T-helper 2 cell treated with Interferon-gamma antibody and Interleukin-4, amounts not matched to agents 5 μg/mL and 100 μg/mL, for 36 hours (primary cell): ENCODE results near the gene GPR132.
"Not testable (repeated sequence)": the region's sequence is repeated elsewhere in the genome, so short reads cannot be mapped to it uniquely, and the experiment has no call there.

Source experiments
- DNase-seq: peaks from one replicate; pipeline ENCODE4 v3.0.0; 2021; ENCODE audit warnings: low spot score
- H3K27ac Mint-ChIP-seq: one replicate; pipeline ENCODE4 v1.8.0; 2021; ENCODE audit warnings: mild to moderate bottlenecking, mixed read lengths
- H3K27me3 Mint-ChIP-seq: one replicate; pipeline ENCODE4 v1.8.0; 2021; ENCODE audit warnings: low read depth, mixed read lengths
- H3K36me3 Mint-ChIP-seq: one replicate; pipeline ENCODE4 v1.8.0; 2021; ENCODE audit warnings: low read depth, mixed read lengths
- H3K4me1 Mint-ChIP-seq: one replicate; pipeline ENCODE4 v1.8.0; 2021; ENCODE audit warnings: low read depth, mixed read lengths
- H3K4me3 Mint-ChIP-seq: one replicate; pipeline ENCODE4 v1.8.0; 2022; ENCODE audit warnings: mild to moderate bottlenecking, moderate library complexity, mixed read lengths
- H3K9me3 Mint-ChIP-seq: one replicate; pipeline ENCODE4 v1.8.0; 2021; ENCODE audit warnings: mixed read lengths

GPR132 gene

DNA sequence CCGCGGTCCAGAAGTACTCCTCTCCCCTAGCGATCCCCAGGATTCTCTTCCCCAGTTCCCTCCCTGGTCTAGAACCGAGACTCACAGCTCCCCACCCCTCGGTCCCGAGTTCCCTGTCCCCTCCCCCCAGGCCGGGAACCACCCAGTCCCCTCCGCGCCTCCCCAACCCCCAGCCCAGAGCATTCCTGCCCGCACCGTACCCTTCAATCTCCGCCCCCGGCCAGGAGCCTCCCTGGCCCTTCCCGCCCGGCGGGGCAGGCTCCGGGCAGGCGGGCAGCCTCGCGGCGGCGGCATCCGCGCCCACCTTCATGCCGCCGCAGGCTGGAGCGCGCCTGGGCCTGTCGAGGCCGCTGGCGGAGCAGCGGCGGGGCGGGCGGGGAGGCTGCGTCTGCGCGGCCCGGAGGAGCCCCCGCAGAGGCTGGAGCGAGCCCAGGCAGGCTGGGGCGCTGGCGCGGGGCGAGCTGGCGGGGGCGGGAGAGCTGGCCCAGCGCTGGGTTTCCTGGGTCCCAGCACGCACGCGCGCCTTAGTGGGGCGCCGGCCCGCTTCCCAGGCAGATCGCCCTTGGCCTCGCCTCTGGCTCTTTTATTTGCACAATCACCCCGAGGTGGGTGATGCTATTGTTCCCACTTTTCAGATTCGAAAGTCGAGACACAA is 22.2 kb upstream of the GPR132 start:
- H3K36me3 Mint-ChIP-seq, result no peaks in the 10 kb centered on the region
- H3K4me3 Mint-ChIP-seq, result peak overlapping the region; percentile 74
- no peak overlapping the region for H3K27ac Mint-ChIP-seq
- peaks cover 8% of the 10 kb centered on the region for H3K4me1 Mint-ChIP-seq
- no peak for DNase-seq
- no peaks in the 10 kb centered on the region for H3K9me3 Mint-ChIP-seq
- H3K27me3 Mint-ChIP-seq, result peaks cover 11% of the 10 kb centered on the region

DNA sequence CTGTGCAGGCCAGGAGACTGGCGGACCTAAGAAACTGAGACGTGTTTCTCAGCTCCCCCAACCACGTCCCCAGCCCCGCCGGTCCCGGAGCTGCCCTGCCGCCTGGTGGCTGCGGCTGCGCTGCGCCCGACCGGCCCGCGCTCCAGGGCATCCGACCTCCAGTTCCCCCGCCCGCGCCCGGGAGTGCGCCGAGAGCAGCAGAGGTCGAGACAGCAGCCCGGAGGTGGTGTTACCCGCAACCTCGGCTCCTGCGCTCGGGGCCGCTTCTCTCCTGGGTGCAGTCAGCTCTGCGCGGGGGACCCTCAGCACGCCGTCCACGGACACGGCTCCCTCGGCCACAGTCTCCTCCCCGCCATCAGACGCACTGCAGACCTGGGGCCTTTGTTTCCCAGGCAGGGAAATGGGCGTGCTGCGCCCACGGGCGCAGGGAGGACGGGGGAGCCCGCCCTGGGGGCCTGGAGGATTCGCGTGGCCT is 21.6 kb upstream of the GPR132 start:
- Mint-ChIP-seq H3K27me3 (peaks cover 12% of the 10 kb centered on the region), H3K4me1 (peaks cover 5% of the 10 kb centered on the region), H3K4me3 (peak overlapping the region; percentile 74), H3K9me3 (no peaks in the 10 kb centered on the region), H3K27ac (no peak overlapping the region), H3K36me3 (no peaks in the 10 kb centered on the region)
- peak; percentile 81 for DNase-seq

DNA sequence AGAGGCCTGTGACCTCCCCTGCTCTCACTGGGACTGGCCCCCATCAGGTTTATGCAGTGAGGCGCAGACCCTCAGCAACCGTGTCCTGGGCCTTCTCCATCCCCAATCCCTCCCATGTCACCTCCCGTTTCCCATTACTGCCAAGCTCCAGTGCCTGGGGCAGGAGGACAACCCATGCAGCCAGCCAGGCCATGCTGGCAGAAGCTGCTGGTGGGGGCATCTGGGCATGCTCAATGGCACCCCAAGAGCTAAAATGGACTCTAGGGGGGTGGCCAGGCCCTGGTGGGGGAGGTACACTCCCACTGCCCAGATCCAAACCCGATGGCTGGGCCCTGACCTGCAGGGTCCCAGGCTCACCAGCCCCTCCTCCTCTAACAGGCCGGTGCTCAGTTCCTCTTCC is 20.5 kb upstream of the GPR132 start:
- peaks cover 16% of the 10 kb centered on the region for H3K27me3 Mint-ChIP-seq
- H3K27ac Mint-ChIP-seq, result no peak overlapping the region
- no peaks in the 10 kb centered on the region for H3K36me3 Mint-ChIP-seq
- H3K9me3 Mint-ChIP-seq, result no peaks in the 10 kb centered on the region
- H3K4me1 Mint-ChIP-seq, result peaks cover 8% of the 10 kb centered on the region
- no peak for DNase-seq
- no peak overlapping the region for H3K4me3 Mint-ChIP-seq

DNA sequence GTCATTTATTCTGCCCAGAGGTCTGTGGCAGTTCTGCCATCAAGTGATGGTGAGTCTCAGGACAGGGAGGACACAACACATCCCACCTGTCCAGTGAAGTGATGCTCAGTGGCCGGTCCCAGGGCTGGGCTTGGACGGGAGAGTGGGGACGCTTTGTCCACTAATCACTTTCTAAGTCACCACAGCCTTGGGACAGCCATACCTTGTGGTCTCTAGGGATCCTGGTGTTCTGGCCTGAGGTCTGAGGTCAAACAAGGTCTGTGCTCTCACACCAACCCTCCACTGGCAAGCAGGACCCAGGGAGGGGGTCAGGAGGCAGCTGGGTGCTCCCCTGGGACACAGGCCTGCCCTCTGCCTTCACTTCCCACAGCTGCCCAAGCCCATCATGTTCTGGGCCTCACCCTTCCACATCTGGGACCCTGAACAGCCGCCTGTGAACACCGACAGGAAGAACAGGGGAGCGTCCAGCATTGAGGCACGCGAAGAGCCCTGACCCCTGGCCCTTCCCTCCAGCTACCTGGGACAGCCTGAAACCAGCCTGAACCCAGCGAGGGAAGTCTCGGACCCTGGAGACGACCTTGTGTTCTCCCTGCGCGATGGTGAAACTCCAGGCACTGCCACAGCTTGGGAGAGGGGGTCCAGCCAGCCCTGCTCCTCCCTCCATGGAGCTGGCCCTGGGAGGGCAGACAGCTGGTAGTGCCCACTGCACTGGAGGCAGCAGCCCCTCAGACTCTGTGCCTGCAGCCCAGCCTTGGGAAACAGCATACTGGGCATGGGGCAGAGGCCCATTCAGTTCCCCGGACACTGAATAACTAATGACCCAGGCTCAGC is 19.7 kb upstream of the GPR132 start:
- H3K27me3 Mint-ChIP-seq, result peaks cover 18% of the 10 kb centered on the region
- DNase-seq, result no peak
- H3K4me3 Mint-ChIP-seq, result no peak overlapping the region
- no peaks in the 10 kb centered on the region for H3K9me3 Mint-ChIP-seq
- no peak overlapping the region for H3K27ac Mint-ChIP-seq
- no peaks in the 10 kb centered on the region for H3K36me3 Mint-ChIP-seq
- peaks cover 4% of the 10 kb centered on the region for H3K4me1 Mint-ChIP-seq

DNA sequence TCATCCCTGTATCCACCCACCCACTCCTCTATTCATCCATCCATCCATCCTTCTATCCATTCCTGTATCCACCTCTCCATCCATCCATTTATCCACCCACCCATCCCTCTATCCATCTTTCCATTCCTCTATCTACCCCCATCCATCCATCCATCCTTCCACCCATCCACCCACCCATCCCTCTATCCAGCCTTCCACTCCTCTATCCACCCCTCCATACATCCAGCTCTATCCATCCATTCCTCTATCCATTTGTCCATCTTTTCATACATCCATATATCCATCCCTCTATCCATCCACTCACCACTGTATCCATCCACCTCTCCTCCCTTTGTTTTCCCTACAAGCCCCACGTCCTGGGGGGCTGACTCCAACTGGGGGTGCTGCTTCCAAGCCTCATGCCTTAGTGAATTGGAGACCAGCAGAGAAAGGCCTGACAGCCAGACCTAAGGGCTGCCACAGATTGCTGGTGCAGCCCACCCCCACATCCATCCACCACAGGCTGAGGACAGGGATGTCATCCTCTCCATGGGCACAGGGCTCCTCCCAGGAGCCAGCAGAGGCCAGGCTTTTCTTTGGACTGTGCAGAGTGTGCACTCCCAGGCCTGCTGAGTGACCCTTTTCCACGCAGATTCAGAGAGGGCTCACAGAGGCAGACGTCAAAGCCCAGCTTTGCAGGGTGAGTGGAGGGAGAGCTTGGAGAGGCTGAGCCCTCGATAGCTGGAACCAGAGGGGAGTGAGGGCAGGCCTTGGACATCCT is 18.9 kb upstream of the GPR132 start:
- H3K4me1 Mint-ChIP-seq, result peaks cover 4% of the 10 kb centered on the region
- no peak overlapping the region for H3K4me3 Mint-ChIP-seq
- peaks cover 18% of the 10 kb centered on the region for H3K27me3 Mint-ChIP-seq
- H3K9me3 Mint-ChIP-seq, result no peaks in the 10 kb centered on the region
- no peak for DNase-seq
- H3K27ac Mint-ChIP-seq, result no peak overlapping the region
- H3K36me3 Mint-ChIP-seq, result no peaks in the 10 kb centered on the region

DNA sequence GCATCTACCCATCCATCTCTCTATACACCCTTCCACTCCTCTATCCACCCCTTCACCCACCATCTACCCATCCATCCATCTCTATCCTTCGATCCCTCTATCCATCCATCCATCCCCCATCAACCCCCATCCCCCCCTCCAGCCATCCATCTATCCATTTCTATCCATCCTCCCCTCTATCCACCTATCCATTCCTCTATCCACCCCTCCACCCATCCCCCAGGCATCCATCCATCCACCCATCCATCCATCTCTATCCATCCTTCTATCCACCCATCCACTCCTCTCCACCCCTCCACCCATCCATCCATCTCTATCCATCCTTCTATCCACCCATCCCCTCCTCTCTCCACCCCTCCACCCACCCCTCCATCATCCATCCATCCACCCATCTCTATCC is 17.5 kb upstream of the GPR132 start:
- H3K9me3 Mint-ChIP-seq, result no peaks in the 10 kb centered on the region
- H3K36me3 Mint-ChIP-seq, result no peaks in the 10 kb centered on the region
- H3K27ac Mint-ChIP-seq, result no peak overlapping the region
- H3K4me3 Mint-ChIP-seq, result no peak overlapping the region
- peaks cover 4% of the 10 kb centered on the region for H3K4me1 Mint-ChIP-seq
- no peak for DNase-seq
- peaks cover 8% of the 10 kb centered on the region for H3K27me3 Mint-ChIP-seq

DNA sequence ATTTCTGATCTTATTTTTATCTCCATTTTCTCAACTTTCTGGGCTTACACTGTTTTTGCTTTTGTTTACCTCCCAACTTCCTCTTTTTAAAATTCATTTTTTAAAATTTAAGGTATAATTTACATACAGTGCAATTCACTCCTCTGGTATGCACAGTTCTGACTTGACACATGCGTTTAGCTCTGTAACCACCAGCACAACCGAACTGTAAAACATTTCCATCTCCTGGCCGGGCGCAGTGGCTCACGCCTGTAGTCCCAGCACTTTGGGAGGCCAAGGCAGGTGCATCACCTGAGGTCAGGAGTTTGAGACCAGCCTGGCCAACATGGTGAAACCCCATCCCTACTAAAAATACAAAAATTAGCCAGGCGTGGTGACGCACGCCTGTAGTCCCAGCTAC is 16.2 kb upstream of the GPR132 start:
- not testable (repeated sequence) for DNase-seq, H3K27ac Mint-ChIP-seq, H3K9me3 Mint-ChIP-seq, H3K36me3 Mint-ChIP-seq, H3K27me3 Mint-ChIP-seq, H3K4me3 Mint-ChIP-seq
- peaks cover 14% of the 10 kb centered on the region for H3K4me1 Mint-ChIP-seq

DNA sequence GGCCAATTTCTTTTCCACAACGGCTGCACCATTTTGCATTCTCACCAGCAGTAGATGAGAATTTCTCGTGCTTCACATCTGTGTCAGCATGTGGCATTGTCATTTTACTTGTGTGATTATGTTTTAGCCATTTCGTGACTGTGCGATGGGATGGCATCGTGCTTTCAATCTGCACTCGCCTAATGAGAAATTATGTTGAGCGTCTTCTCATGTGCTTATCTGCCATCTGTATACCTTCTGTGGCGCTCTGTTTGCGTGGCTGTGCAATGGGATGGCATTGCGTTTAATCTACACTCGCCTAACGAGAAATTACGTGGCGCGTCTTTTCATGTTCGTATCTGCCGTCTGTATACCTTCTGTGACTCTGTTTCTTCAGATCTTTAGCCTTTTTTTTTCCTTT is 14.9 kb upstream of the GPR132 start:
- H3K27me3 Mint-ChIP-seq, result peaks cover 8% of the 10 kb centered on the region
- H3K4me3 Mint-ChIP-seq, result no peak overlapping the region
- H3K9me3 Mint-ChIP-seq, result no peaks in the 10 kb centered on the region

DNA sequence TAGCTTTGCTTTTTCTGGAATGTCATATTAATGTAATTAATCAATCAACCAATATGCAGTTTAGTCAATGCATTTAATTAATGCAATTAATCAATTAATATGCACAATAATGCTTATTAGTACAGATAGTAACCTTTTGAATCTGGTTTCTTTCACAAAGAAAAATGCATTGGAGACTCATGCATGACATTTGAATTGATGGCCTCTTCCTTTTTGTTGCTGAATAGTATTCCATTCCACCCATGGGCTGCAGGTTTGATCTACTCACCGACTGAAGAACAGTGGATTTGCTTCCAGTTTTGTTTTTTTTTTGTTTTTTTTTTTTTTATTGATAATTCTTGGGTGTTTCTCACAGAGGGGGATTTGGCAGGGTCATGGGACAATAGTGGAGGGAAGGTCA is 13.1 kb upstream of the GPR132 start:
- peaks cover 16% of the 10 kb centered on the region for H3K4me1 Mint-ChIP-seq
- H3K4me3 Mint-ChIP-seq, result no peak overlapping the region
- H3K36me3 Mint-ChIP-seq, result no peaks in the 10 kb centered on the region
- peaks cover 6% of the 10 kb centered on the region for H3K27me3 Mint-ChIP-seq
- DNase-seq, result no peak
- H3K9me3 Mint-ChIP-seq, result no peaks in the 10 kb centered on the region
- no peak overlapping the region for H3K27ac Mint-ChIP-seq

More for the DNA sequence above, 14.9 kb upstream of the GPR132 start:
- Mint-ChIP-seq H3K36me3 (no peaks in the 10 kb centered on the region), H3K4me1 (peaks cover 16% of the 10 kb centered on the region), H3K27ac (no peak overlapping the region)
- DNase-seq, result no peak

DNA sequence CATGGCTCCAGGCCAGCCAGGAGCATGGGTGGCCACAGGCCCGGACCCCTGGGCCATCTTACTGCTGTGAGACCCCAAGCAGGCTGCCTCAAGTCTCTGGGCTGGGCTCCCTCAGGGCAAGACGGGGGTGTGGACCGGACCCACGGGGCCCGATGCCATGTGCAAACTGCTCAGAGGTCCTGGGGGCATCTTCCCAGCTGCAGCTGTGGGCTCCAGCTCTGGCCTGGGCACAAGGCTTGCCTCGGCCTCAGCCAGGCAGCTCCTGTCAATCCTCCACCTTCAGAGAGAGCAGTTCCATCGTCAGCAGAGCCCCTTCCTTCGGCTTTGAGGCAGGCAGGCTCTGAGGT is 12.4 kb upstream of the GPR132 start:
- no peak for DNase-seq
- peaks cover 16% of the 10 kb centered on the region for H3K4me1 Mint-ChIP-seq
- peak overlapping the region; percentile 27 for H3K4me3 Mint-ChIP-seq
- no peaks in the 10 kb centered on the region for H3K9me3 Mint-ChIP-seq
- peak overlapping the region; percentile 71 for H3K27ac Mint-ChIP-seq
- peaks cover 6% of the 10 kb centered on the region for H3K27me3 Mint-ChIP-seq
- no peaks in the 10 kb centered on the region for H3K36me3 Mint-ChIP-seq

DNA sequence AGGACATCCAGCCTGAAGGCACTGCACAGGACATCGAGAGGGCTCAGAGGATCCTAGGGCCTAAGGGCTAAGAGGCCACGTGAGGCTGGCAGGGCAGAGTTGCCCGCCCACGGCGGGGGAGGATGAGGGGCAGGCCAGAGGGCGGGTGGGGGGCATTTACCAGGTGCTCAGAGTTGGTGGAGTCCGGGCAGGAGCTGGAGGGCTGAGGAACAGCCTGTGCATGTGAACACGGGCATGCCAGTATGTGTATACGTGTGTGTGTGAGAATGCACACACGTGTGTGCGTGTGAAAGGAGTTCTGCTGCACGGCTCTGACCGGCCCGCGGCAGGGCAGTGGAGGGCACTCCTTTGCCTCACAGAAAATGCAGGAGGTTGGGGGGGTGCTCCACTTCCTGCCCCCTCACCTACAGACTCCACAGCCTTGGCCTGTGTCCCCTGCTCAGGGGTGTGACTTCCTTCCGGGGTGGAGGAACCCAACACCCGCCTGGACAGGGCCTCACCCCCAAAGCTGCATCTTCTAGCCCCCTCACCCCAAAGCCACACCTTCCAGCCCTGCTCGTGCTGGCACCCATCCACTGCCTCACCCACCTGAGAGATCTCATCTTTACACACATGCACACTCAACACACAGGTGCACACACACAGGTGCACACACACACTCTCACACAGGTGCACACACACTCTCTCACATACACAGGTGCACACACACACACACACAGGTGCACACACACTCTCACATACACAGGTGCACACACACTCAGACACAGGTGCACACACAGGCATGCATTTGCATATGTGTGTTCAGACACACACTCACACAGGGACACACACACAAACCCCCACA is 11.8 kb upstream of the GPR132 start:
- Mint-ChIP-seq H3K4me3 (peak overlapping the region; percentile 27), H3K9me3 (no peaks in the 10 kb centered on the region), H3K36me3 (no peaks in the 10 kb centered on the region), H3K27me3 (peaks cover 6% of the 10 kb centered on the region), H3K4me1 (peaks cover 16% of the 10 kb centered on the region), H3K27ac (peak overlapping the region; percentile 71)
- DNase-seq, result no peak

DNA sequence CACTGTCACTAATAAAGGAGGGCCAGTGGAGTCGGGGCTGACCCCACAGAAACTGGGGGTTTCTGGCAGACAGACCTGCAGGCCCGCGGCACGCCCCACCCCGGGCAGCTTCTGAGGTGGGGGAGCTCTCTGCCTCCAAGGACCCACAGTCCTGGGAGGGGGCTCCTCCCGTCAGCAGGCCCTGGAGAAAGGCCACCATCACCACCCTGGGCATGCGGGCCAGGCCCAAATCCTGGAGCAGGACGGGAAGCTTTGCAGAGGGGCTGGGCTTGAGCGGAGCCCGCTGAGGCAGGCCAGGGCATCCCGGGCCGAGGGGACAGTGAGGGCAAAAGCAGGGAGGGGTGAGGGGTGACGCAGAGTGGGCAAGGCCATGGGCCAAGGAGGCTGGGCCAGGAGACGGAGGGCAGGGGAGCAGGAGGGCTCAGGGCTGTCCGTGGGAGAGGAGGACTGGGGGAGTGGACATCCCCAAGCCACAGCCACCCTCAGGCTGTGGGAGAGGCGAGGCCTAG is 11.1 kb upstream of the GPR132 start:
- Mint-ChIP-seq H3K4me3 (no peak overlapping the region), H3K27me3 (peaks cover 7% of the 10 kb centered on the region), H3K4me1 (peaks cover 18% of the 10 kb centered on the region), H3K9me3 (no peaks in the 10 kb centered on the region), H3K27ac (peak overlapping the region; percentile 52), H3K36me3 (no peaks in the 10 kb centered on the region)
- no peak for DNase-seq
